Liver (tissue), 3 donors: Measurements from ENCODE around the gene RSU1.

ENCODE experiments used
- FOXA1 ChIP-seq: IDR thresholded peaks from 2 replicates; pipeline ENCODE4 v1.6.1; 2016; ENCODE audit warnings: antibody characterized with exemption
- RAD21 ChIP-seq, 2 donors: IDR thresholded peaks; 2 replicates each; pipeline ENCODE4 v1.6.1; 2016; ENCODE audit warnings: antibody characterized with exemption in 2 of 2, mild to moderate bottlenecking in 2 of 2
- TAF1 ChIP-seq: conservative IDR thresholded peaks from 2 replicates; pipeline ENCODE4 v1.6.1; 2016; ENCODE audit warnings: antibody characterized with exemption, mild to moderate bottlenecking
- YY1 ChIP-seq: IDR thresholded peaks from 2 replicates; pipeline ENCODE4 v1.6.1; 2016; ENCODE audit warnings: antibody characterized with exemption, mild to moderate bottlenecking
- TF ChIP-seq, protein P1 (sequence below): fragments of 150-350 bp; IDR thresholded peaks from 2 replicates; pipeline ENCODE4 v1.5.1; 2017; ENCODE audit warnings: improper control_type of control experiment, low read depth, low read length; ENCODE audit not compliant: missing input control
- TF ChIP-seq, protein P2 (sequence below): IDR thresholded peaks from 2 replicates; pipeline ENCODE4 v1.6.1; 2016; ENCODE audit warnings: antibody characterized with exemption
- TF ChIP-seq, protein P3 (sequence below): IDR thresholded peaks from 2 replicates; pipeline ENCODE4 v1.6.1; 2016; ENCODE audit warnings: antibody characterized with exemption
- TF ChIP-seq, protein P4 (sequence below): IDR thresholded peaks from 2 replicates; pipeline ENCODE4 v1.6.1; 2016; ENCODE audit warnings: antibody characterized with exemption
- donor health status: healthy.
- donor health status: healthy.

DNA sequence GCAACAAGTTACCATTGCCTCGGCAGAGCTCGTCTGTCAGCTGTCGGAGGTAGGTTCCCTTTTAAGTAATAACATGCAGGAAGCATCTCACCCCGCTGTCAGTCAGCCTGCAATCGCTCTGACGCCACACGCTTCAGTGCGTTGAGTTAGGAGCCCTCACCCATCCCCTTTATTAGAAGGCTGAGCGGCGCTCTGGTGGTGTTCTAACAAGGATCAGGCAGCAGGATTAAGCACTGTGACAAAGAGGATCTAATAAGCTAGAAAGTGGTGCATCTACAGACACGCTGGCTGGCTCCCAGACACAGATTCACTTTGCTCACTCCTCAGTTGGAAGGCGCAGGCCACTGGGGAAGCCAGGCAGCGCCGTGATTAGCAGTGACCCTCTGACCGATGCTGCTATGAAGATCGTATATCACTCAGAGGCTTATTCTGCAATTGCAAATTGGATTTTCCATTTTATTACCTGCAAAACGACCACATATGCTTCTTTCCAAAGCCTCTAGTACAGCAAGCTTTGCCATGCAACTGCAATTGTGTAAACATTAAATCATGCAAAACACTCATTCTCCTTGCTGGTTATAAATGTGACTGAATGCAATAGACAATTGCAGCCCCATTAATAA lies 117.7 kb downstream of the RSU1 start:
- TF ChIP-seq, protein P1, sequence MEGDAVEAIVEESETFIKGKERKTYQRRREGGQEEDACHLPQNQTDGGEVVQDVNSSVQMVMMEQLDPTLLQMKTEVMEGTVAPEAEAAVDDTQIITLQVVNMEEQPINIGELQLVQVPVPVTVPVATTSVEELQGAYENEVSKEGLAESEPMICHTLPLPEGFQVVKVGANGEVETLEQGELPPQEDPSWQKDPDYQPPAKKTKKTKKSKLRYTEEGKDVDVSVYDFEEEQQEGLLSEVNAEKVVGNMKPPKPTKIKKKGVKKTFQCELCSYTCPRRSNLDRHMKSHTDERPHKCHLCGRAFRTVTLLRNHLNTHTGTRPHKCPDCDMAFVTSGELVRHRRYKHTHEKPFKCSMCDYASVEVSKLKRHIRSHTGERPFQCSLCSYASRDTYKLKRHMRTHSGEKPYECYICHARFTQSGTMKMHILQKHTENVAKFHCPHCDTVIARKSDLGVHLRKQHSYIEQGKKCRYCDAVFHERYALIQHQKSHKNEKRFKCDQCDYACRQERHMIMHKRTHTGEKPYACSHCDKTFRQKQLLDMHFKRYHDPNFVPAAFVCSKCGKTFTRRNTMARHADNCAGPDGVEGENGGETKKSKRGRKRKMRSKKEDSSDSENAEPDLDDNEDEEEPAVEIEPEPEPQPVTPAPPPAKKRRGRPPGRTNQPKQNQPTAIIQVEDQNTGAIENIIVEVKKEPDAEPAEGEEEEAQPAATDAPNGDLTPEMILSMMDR: no peak
- no peak for TF ChIP-seq RAD21 (IDR thresholded peaks at IDR 0.05)
- TF ChIP-seq, protein P2, sequence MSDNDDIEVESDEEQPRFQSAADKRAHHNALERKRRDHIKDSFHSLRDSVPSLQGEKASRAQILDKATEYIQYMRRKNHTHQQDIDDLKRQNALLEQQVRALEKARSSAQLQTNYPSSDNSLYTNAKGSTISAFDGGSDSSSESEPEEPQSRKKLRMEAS: no peak
- no peak for TF ChIP-seq TAF1
- TF ChIP-seq YY1: no peak
- TF ChIP-seq, protein P3, sequence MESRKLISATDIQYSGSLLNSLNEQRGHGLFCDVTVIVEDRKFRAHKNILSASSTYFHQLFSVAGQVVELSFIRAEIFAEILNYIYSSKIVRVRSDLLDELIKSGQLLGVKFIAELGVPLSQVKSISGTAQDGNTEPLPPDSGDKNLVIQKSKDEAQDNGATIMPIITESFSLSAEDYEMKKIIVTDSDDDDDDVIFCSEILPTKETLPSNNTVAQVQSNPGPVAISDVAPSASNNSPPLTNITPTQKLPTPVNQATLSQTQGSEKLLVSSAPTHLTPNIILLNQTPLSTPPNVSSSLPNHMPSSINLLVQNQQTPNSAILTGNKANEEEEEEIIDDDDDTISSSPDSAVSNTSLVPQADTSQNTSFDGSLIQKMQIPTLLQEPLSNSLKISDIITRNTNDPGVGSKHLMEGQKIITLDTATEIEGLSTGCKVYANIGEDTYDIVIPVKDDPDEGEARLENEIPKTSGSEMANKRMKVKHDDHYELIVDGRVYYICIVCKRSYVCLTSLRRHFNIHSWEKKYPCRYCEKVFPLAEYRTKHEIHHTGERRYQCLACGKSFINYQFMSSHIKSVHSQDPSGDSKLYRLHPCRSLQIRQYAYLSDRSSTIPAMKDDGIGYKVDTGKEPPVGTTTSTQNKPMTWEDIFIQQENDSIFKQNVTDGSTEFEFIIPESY: no peak
- TF ChIP-seq, protein P4, sequence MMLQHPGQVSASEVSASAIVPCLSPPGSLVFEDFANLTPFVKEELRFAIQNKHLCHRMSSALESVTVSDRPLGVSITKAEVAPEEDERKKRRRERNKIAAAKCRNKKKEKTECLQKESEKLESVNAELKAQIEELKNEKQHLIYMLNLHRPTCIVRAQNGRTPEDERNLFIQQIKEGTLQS: no peak
- TF ChIP-seq FOXA1: no peak
